ENCODE measurements around the gene SLFN5. TPM values are rescaled to one million over a fixed set of nuclear protein-coding genes. Genes with fewer than 3 reads are reported as not detected.

SLFN5 gene
- 27.6 and 91.5 TPM in 2 replicates for total RNA-seq

DNA sequence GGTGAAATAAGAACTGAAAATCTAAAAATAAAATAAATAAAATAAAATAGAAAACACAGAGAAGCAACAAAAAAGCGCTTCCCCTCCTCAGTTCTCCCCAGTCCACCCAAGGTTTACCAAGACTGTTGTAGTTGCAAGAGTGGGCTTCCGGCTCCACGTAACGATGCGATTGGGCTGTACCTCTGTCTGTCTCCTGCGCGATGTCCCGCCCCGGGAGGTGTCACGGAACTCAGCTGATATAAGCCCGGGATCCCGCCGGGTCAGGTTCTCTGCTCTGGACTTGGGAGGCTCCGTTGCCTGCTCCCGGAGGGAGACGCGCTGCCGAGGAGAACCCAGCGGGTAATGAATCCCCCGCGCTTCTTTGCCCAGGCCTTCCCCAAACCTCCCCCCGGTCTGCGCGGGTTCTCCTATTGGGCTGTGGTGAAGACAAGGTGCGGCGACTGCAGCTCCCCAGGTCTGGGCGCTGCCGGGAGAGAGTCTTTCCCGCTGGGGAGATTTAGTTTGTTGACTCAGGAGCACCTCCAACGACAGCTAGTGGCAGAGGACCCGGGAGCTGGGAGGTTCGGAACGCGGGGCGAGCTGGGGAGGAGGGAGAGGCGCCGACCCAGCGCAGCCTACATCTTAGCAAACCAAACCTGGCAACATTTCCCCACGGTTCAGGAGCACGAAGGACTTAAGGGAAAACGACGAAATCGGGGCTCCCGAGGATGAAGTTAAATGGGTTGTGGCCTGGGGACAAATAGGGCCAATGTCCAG is at the start of gene SLFN5:
Gene SLFN5 (plus strand): TSS at position 268 of the 756 bp plus-strand sequence. CDS start 15,619 bp downstream, outside the sequence.

DNA sequence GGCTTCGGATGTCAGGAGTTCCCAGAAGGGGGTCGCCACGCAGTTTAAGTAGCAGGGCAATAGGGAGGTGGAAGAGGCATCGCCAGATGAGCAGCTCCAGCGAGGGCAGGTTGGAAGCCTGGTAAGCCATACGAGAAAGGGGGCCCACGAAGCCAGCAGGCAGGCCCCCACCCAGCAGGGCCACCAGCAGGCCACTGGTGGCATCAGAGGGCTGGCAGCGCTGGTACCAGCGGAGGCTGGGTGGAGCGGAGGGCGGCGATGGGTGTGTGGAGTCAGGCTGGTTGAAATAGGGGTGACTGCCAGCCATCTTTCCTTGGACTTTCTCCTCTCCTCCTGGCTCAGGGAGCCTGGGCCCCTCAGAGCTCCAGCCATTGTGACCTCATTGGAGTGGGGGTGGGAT is 48.9 kb upstream of the SLFN5 start, which contains the start of gene SLC35G3:
Gene SLC35G3 (minus strand): TSS at position 393 of the 400 bp plus-strand sequence. CDS start 86 bp downstream, at position 307.

Other genes starting within 250 kb of the SLFN5 start
- gene RFFL, start 179.4 kb upstream of the SLFN5 start, total RNA-seq = 2.6 and 4.7 TPM in 2 replicates
- 10.3 and 12.0 TPM in 2 replicates for gene RAD51D, start 123.2 kb upstream of the SLFN5 start, total RNA-seq
- gene FNDC8, start 121.5 kb upstream of the SLFN5 start, total RNA-seq = not detected in 2 replicates
- 24.2 and 35.4 TPM in 2 replicates for gene NLE1, start 100.8 kb upstream of the SLFN5 start, total RNA-seq
- not detected in 2 replicates for gene UNC45B, start 95.3 kb upstream of the SLFN5 start, total RNA-seq
- gene SLC35G3, start 48.7 kb upstream of the SLFN5 start, total RNA-seq = not detected in 2 replicates
- 57.8 and 227 TPM in 2 replicates for gene SLFN11, start 130.5 kb downstream of the SLFN5 start, total RNA-seq
- 23.4 and 86.5 TPM in 2 replicates for gene SLFN12, start 189.4 kb downstream of the SLFN5 start, total RNA-seq
- 1.3 and 5.8 TPM in 2 replicates for gene SLFN13, start 205.7 kb downstream of the SLFN5 start, total RNA-seq

Measured in epithelial cell of umbilical artery (primary cell).